Astrocyte (in vitro differentiated cells and primary cell): ENCODE data around the gene PPP2R3B.

Experiments
- EZH2 ChIP-seq: IDR thresholded peaks from 2 replicates; pipeline ENCODE4 v1.6.1; 2012; ENCODE audit warnings: mild to moderate bottlenecking, low read length, inconsistent platforms; ENCODE audit not compliant: insufficient read depth
- TF ChIP-seq, protein P1 (sequence below): IDR thresholded peaks from 2 replicates; pipeline ENCODE4 v1.5.1; 2011; ENCODE audit warnings: low read depth, mild to moderate bottlenecking, inconsistent platforms, low read length, moderate library complexity; ENCODE audit not compliant: insufficient read depth

DNA sequence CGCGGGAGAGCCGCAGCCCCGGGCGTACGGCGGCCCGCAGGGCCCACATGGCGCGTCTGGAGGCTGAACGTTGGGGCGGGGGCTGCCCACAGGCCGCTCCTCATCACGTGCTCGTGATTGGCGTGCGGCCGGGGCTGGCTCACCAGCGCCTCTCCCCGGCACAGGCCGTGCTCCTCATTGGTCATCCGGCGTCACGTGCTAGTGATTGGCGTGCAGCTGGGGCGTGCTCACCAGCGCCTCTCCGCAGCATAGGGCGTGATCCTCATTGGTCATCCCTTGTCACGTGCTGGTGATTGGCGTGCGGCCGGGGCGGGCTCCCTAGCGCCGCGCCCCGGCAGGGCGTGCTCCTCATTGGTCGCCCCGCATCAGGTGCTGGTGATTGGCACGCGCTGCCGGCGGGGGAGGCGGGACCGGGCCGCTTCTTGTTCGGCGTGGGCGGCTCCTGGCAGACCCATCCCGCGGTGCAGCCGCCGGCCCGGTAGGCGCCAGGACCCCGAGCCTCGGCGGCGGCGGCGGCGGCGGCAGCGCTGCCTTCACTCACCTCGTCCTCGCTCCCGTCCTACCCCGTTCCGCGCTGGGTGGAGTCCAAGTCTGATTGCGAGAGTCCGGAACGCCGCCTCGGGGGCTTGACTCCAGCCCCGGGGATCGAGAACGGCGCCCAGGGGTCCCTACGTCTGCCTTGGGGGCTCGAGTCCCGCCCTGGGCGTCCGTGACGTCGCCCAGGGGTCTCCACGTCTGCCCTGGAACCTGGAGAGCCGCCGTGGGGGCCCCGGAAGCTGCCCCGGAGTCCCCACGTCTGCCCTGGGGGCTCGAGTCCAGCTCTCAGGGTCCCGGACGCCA is 67.7 kb downstream of the PPP2R3B start, which contains the start of gene GTPBP6:
- TF ChIP-seq, protein P1, sequence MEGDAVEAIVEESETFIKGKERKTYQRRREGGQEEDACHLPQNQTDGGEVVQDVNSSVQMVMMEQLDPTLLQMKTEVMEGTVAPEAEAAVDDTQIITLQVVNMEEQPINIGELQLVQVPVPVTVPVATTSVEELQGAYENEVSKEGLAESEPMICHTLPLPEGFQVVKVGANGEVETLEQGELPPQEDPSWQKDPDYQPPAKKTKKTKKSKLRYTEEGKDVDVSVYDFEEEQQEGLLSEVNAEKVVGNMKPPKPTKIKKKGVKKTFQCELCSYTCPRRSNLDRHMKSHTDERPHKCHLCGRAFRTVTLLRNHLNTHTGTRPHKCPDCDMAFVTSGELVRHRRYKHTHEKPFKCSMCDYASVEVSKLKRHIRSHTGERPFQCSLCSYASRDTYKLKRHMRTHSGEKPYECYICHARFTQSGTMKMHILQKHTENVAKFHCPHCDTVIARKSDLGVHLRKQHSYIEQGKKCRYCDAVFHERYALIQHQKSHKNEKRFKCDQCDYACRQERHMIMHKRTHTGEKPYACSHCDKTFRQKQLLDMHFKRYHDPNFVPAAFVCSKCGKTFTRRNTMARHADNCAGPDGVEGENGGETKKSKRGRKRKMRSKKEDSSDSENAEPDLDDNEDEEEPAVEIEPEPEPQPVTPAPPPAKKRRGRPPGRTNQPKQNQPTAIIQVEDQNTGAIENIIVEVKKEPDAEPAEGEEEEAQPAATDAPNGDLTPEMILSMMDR = no peak
- no peak for TF ChIP-seq EZH2
